Immature natural killer cell (primary cell): ENCODE results near the gene C10orf53. TPM values are rescaled to one million over a fixed set of nuclear protein-coding genes. Genes with fewer than 3 reads are reported as not detected.

Experiments
- DNase-seq, 3 donors: peaks; one replicate each; pipeline ENCODE4 v3.0.0; 2022; ENCODE audit warnings: mixed read lengths in 1 of 3
- H3K27ac Mint-ChIP-seq, 6 donors: one replicate each; pipeline ENCODE4 v1.8.0; 2020; ENCODE audit warnings: mixed read lengths in 6 of 6, mild to moderate bottlenecking in 5 of 6, inconsistent platforms in 4 of 6, moderate library complexity in 3 of 6
- H3K27me3 Mint-ChIP-seq, 3 donors: one replicate each; pipeline ENCODE4 v1.8.0; 2020 to 2021; ENCODE audit warnings: low read depth in 3 of 3, mild to moderate bottlenecking in 3 of 3, mixed read lengths in 3 of 3, moderate library complexity in 3 of 3, inconsistent platforms in 1 of 3
- H3K36me3 Mint-ChIP-seq, 3 donors: one replicate each; pipeline ENCODE4 v1.8.0; 2020; ENCODE audit warnings: mixed read lengths in 3 of 3, inconsistent platforms in 2 of 3, mild to moderate bottlenecking in 2 of 3
- H3K4me1 Mint-ChIP-seq, 2 donors: one replicate each; pipeline ENCODE4 v1.8.0; 2020; ENCODE audit warnings: inconsistent platforms in 2 of 2, mild to moderate bottlenecking in 2 of 2, mixed read lengths in 2 of 2, moderate library complexity in 1 of 2
- H3K4me3 Mint-ChIP-seq, 5 donors: one replicate each; pipeline ENCODE4 v1.8.0; 2020; ENCODE audit warnings: mild to moderate bottlenecking in 5 of 5, mixed read lengths in 5 of 5, inconsistent platforms in 3 of 5, moderate library complexity in 3 of 5
- H3K9me3 Mint-ChIP-seq, 6 donors: one replicate each; pipeline ENCODE4 v1.8.0; 2020; ENCODE audit warnings: mild to moderate bottlenecking in 6 of 6, mixed read lengths in 6 of 6, inconsistent platforms in 4 of 6, moderate library complexity in 3 of 6
- polyA plus RNA-seq, 3 donors: library from polyadenylated mRNA; unstranded; fragments of 300-500 nt; fragmentation: Illumina TruSeq; gene quantifications; one replicate each; pipeline ENCODE4 v1.2.3, GENCODE V29; 2021

The C10orf53 gene
- polyA plus RNA-seq, 3 donors from 2014 or later: not detected

DNA sequence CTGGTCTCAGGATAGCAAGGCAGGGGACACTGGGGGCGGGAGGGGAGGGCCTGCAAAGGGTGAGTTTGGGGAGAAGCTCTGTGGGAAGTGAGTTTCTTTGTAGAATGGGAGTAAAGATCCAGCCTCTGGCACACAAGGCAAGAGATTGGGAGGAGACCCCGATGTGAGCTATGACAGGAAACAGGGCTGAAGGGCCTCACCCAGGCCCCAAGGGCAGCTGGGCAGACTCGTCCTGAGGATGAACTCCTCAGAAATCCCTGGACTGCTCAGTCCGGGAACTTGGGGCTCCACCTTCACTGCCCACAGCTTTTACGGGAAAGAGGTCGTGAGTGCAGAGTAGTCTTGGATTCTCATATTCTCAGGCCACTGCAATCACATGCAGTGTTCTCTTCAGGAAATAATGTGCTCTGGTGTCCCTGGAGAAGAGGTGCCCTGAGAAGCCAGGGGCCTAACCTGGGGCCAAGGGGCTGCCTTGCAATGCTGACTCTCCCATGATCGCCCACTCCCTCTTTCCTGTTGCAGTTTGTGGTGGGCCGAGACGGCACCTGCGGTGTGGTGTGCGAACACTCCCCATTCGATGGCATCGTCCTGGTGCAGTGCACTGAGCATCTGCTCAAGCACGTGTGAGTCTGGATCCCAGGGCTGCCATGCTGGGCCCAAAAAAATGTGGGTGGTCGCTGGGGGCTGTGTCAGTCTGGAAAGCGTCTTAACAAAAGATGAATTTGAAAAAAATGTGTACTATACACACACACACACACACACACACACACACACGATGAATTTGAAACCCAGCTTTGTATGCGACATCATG is 31.3 kb upstream of the C10orf53 start:
- Mint-ChIP-seq H3K4me3 (no peak overlapping the region), H3K4me1 (no peaks in the 10 kb centered on the region), H3K27me3 (peaks cover 0 to 6% (median 2%) of the 10 kb centered on the region in 3 donors), H3K27ac (no peak overlapping the region), H3K36me3 (no peaks in the 10 kb centered on the region), H3K9me3 (no peaks in the 10 kb centered on the region)
- no peak for DNase-seq

GRCh38 chr10:49649294-49649693 is 30.2 kb upstream of the C10orf53 start:
- no peak overlapping the region for H3K27ac Mint-ChIP-seq
- H3K9me3 Mint-ChIP-seq: no peaks in the 10 kb centered on the region
- peaks cover 2 to 7% (median 2%) of the 10 kb centered on the region in 3 donors for H3K27me3 Mint-ChIP-seq
- no peaks in the 10 kb centered on the region for H3K4me1 Mint-ChIP-seq
- no peak overlapping the region for H3K4me3 Mint-ChIP-seq
- no peak for DNase-seq
- no peaks in the 10 kb centered on the region for H3K36me3 Mint-ChIP-seq

DNA sequence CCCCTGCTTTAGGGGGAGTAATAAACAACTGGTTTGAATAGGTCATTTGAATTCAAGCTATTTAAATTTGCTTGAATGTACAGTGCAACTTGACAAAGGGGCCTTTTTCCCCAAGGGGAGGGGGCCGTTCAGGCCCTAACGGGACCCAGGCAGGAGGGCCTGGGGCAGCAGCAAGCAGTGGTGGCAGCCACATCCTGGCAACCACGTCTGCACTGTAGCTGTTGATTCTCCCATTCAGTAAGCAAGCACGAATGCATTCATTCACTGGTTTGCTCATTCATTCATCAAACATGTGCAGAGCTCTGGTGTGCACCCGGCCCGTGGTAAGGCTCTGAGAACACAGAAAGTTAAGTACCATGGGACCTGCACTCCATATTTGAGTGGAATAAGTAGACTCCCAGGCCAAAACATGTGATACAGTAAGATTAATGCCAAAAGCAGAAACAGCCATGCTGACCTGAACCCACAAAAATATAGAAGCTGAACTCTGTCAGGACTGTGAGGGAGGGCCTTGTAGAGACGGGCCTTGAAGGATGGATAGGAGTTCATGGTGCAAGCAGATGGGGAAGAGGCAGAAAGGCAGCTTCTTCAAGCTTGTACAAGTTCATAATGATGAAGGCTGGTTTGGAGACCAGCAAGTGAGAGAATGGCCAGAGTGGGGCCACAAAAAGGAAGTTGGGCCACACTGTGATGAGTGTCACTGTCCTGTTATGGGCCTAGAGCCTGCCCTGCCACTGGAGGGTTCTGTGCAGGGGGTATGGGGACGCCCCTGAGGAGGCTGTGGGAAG is 29.3 kb upstream of the C10orf53 start:
- Mint-ChIP-seq H3K9me3 (no peaks in the 10 kb centered on the region), H3K27ac (no peak overlapping the region), H3K4me1 (no peaks in the 10 kb centered on the region), H3K27me3 (peaks cover 0 to 7% (median 2%) of the 10 kb centered on the region in 3 donors), H3K36me3 (no peaks in the 10 kb centered on the region), H3K4me3 (no peak overlapping the region)
- no peak for DNase-seq

GRCh38 chr10:49650724-49651034 is 28.8 kb upstream of the C10orf53 start:
- H3K27ac Mint-ChIP-seq: no peak overlapping the region
- DNase-seq: no peak
- H3K27me3 Mint-ChIP-seq: peaks cover 0 to 7% (median 2%) of the 10 kb centered on the region in 3 donors
- H3K9me3 Mint-ChIP-seq: no peaks in the 10 kb centered on the region
- H3K4me1 Mint-ChIP-seq: no peaks in the 10 kb centered on the region
- H3K4me3 Mint-ChIP-seq: no peak overlapping the region
- H3K36me3 Mint-ChIP-seq: no peaks in the 10 kb centered on the region

- H3K9me3 Mint-ChIP-seq: no peaks in the 10 kb centered on the region
- H3K4me1 Mint-ChIP-seq: no peaks in the 10 kb centered on the region
- no peak overlapping the region for H3K27ac Mint-ChIP-seq
- peaks cover 0 to 7% (median 2%) of the 10 kb centered on the region in 3 donors for H3K27me3 Mint-ChIP-seq
- H3K4me3 Mint-ChIP-seq: no peak overlapping the region
- no peak for DNase-seq
- no peaks in the 10 kb centered on the region for H3K36me3 Mint-ChIP-seq
These were observed 28.2 kb upstream of the C10orf53 start for GRCh38 chr10:49651039-49651835.

DNA sequence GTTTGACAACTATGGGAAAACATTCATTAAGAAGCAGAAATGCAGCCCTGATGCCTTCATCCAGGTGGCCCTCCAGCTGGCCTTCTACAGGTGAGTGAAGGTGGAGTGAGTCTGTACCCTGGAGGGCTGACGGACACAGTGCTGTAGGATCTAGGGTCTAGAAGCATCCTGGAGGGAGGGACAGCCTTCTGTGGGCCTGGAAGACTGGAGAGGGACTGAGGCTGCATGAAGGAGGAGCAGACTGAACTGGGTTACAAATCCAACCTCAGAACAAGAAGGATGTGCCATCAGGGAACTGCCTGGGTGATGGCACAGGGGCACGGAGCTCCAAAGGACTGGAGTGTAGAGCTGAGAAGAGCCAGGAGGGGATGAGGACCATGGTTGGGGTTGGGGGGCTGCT is 27.5 kb upstream of the C10orf53 start:
- H3K4me1 Mint-ChIP-seq: no peaks in the 10 kb centered on the region
- H3K4me3 Mint-ChIP-seq: no peak overlapping the region
- H3K36me3 Mint-ChIP-seq: no peaks in the 10 kb centered on the region
- H3K9me3 Mint-ChIP-seq: no peaks in the 10 kb centered on the region
- H3K27me3 Mint-ChIP-seq: peaks cover 3 to 7% (median 6%) of the 10 kb centered on the region in 3 donors
- no peak overlapping the region for H3K27ac Mint-ChIP-seq
- no peak for DNase-seq

DNA sequence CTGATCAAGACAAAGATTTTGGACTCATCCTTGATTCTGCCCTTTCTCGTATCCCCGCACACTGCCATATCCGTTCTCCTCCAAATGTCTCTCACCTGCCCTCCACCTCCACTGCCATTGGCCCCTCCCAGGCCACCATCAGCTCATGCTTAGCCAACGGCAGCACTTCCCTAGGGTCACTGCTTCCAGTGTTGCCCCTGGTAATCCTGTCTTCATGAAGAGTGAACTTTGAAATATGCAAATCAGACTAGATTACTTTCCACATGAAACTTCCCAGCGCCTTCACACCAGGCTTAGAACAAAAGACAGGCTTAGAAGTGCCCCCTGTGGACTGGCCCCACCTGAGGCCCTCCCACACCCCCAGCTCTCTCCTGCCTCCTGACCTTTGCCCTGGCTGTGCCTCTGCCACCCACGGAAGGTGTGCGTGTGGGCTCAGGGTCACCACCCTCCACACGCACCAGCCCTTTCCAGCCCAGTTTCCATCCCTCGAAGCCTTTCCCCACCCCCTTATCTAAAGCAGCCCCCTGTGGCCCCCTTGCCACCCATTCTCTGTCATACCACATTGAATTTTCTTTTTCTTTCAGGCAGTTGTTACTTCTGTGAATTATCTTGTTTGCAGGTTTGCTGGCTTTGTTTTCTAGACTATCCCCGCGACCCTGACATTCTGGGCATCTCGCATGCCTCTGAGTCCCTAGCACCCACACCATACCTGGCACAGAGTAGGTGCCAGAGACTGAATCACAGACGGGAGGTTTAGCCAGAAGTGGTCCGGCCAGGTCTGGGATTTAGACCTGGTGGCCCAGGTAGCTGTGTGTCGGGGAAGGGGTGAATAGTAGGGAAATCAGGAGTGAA is 26.8 kb upstream of the C10orf53 start:
- Mint-ChIP-seq H3K4me3 (no peak overlapping the region), H3K27me3 (peaks cover 3 to 9% (median 6%) of the 10 kb centered on the region in 3 donors), H3K27ac (no peak overlapping the region), H3K9me3 (peaks cover 0 to 2% (median 0%) of the 10 kb centered on the region in 6 donors), H3K36me3 (no peaks in the 10 kb centered on the region), H3K4me1 (no peaks in the 10 kb centered on the region)
- DNase-seq: no peak

- no peak for DNase-seq
- Mint-ChIP-seq H3K9me3 (peaks cover 0 to 4% (median 0%) of the 10 kb centered on the region in 6 donors), H3K27me3 (peaks cover 3 to 10% (median 9%) of the 10 kb centered on the region in 3 donors), H3K4me3 (no peak overlapping the region), H3K27ac (no peak overlapping the region), H3K36me3 (no peaks in the 10 kb centered on the region), H3K4me1 (no peaks in the 10 kb centered on the region)
These were observed 26.1 kb upstream of the C10orf53 start for GRCh38 chr10:49653273-49653929.

DNA sequence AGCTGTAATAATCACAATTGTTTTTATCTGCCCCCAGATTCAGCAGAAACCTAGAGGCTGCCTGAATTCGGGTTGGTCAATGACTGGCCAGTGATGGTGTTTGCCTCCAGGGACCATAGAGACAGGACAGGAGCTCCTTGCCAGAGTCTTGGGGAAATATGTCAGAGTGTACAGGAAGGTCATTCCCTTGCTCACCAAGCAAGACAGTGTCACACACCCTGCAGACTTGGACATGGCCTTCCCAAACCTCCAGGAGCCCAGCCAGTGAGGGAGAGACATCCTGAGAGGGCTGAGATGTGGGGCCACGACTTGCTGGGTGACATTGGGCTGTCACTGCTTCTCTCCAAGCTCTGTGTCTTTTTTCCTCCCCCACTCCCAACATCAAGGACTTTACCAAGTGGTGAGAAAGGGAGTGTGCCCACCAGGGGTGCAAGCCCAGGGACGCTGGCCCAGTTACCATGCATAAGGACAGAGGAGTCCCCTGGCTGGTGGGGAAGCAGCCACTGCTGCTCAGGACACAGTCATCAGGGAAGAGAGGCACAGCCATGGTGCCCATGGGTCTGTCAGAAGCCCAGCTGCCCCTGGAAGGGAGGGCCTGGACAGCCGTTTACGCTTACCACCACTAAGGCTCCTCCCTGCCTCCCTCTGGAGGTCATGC is 25.3 kb upstream of the C10orf53 start:
- Mint-ChIP-seq H3K27me3 (peaks cover 3 to 11% (median 9%) of the 10 kb centered on the region in 3 donors), H3K4me1 (no peaks in the 10 kb centered on the region), H3K36me3 (peaks cover 0 to 6% (median 0%) of the 10 kb centered on the region in 3 donors), H3K9me3 (peaks cover 0 to 11% (median 7%) of the 10 kb centered on the region in 6 donors), H3K4me3 (no peak overlapping the region), H3K27ac (no peak overlapping the region)
- DNase-seq: no peak

GRCh38 chr10:49655099-49655498 is 24.4 kb upstream of the C10orf53 start:
- Mint-ChIP-seq H3K4me1 (no peaks in the 10 kb centered on the region), H3K9me3 (peaks cover 0 to 14% (median 9%) of the 10 kb centered on the region in 6 donors), H3K36me3 (peaks cover 0 to 7% (median 0%) of the 10 kb centered on the region in 3 donors), H3K4me3 (no peak overlapping the region), H3K27ac (no peak overlapping the region), H3K27me3 (peaks cover 3 to 11% (median 9%) of the 10 kb centered on the region in 3 donors)
- peak; percentile 6 to 15 (median 12) for DNase-seq

- Mint-ChIP-seq H3K4me1 (no peaks in the 10 kb centered on the region), H3K36me3 (peaks cover 0 to 7% (median 0%) of the 10 kb centered on the region in 3 donors), H3K4me3 (no peak overlapping the region), H3K27me3 (peaks cover 3 to 11% (median 9%) of the 10 kb centered on the region in 3 donors), H3K9me3 (peaks cover 0 to 14% (median 9%) of the 10 kb centered on the region in 6 donors), H3K27ac (no peak overlapping the region)
- DNase-seq: no peak
These were observed 22.5 kb upstream of the C10orf53 start for GRCh38 chr10:49656845-49657493.

GRCh38 chr10:49657606-49658005 is 21.8 kb upstream of the C10orf53 start:
- peaks cover 0 to 7% (median 0%) of the 10 kb centered on the region in 3 donors for H3K36me3 Mint-ChIP-seq
- DNase-seq: no peak
- H3K27ac Mint-ChIP-seq: no peak overlapping the region
- peaks cover 0 to 14% (median 9%) of the 10 kb centered on the region in 6 donors for H3K9me3 Mint-ChIP-seq
- H3K4me3 Mint-ChIP-seq: no peak overlapping the region
- H3K4me1 Mint-ChIP-seq: no peaks in the 10 kb centered on the region
- H3K27me3 Mint-ChIP-seq: peaks cover 3 to 15% (median 9%) of the 10 kb centered on the region in 3 donors
